WTC11 (cell line): ENCODE measurements around the gene CCDC107. TPM values are rescaled to one million over a fixed set of nuclear protein-coding genes. Genes with fewer than 3 reads are reported as not detected.

Source experiments
- ATF1 ChIP-seq: sonication (generic); formaldehyde crosslinking; IDR thresholded peaks from 2 replicates; pipeline ENCODE4 v1.8.1; 2023; ENCODE audit warnings: mild to moderate bottlenecking, moderate library complexity, missing genetic modification reagents
- ESRRA ChIP-seq: sonication (generic); formaldehyde crosslinking; IDR thresholded peaks from 2 replicates; pipeline ENCODE4 v1.8.1; 2022; ENCODE audit warnings: mild to moderate bottlenecking, missing genetic modification reagents, borderline replicate concordance
- FOXJ3 ChIP-seq: sonication (generic); formaldehyde crosslinking; IDR thresholded peaks from 2 replicates; pipeline ENCODE4 v1.9.0; 2021; ENCODE audit warnings: missing genetic modification reagents, mild to moderate bottlenecking, borderline replicate concordance
- JAZF1 ChIP-seq: fragments of 250-450 bp; sonication (Bioruptor Pico); IDR thresholded peaks from 2 replicates; pipeline ENCODE4 v1.9.0; 2021; ENCODE audit warnings: moderate library complexity, mild to moderate bottlenecking, inconsistent platforms
- MXD4 ChIP-seq: fragments of 250-450 bp; sonication (Bioruptor Pico); IDR thresholded peaks from 2 replicates; pipeline ENCODE4 v1.8.0; 2021; ENCODE audit warnings: mild to moderate bottlenecking, moderate library complexity, borderline replicate concordance
- MYBL2 ChIP-seq: sonication (generic); formaldehyde crosslinking; IDR thresholded peaks from 2 replicates; pipeline ENCODE4 v1.8.1; 2023; ENCODE audit warnings: mild to moderate bottlenecking, moderate library complexity, missing genetic modification reagents
- NFE2L1 ChIP-seq: sonication (generic); formaldehyde crosslinking; IDR thresholded peaks from 2 replicates; pipeline ENCODE4 v1.8.1; 2023; ENCODE audit warnings: missing genetic modification reagents
- RELA ChIP-seq: sonication (generic); formaldehyde crosslinking; IDR thresholded peaks from 2 replicates; pipeline ENCODE4 v1.8.1; 2022; ENCODE audit warnings: missing genetic modification reagents, mild to moderate bottlenecking, borderline replicate concordance
- SOX15 ChIP-seq: fragments of 250-450 bp; sonication (Bioruptor Pico); IDR thresholded peaks from 2 replicates; pipeline ENCODE4 v1.9.0; 2021; ENCODE audit warnings: mild to moderate bottlenecking
- ZNF317 ChIP-seq: sonication (generic); formaldehyde crosslinking; IDR thresholded peaks from 2 replicates; pipeline ENCODE4 v1.8.1; 2023; ENCODE audit warnings: low read depth, mild to moderate bottlenecking, moderate library complexity, missing genetic modification reagents, borderline replicate concordance
- total RNA-seq: library from RNA; stranded (reverse); gene quantifications from 3 replicates; pipeline ENCODE4 v1.2.3, GENCODE V29; 2021
- TF ChIP-seq, protein P1 (sequence below): fragments of 250-450 bp; sonication (Bioruptor Pico); IDR thresholded peaks from 2 replicates; pipeline ENCODE4 v1.9.0; 2021; ENCODE audit warnings: mild to moderate bottlenecking
- TF ChIP-seq, protein P2 (sequence below): fragments of 250-450 bp; sonication (Bioruptor Pico); IDR thresholded peaks from 2 replicates; pipeline ENCODE4 v1.8.0; 2021; ENCODE audit warnings: mild to moderate bottlenecking
- TF ChIP-seq, protein P3 (sequence below): sonication (generic); formaldehyde crosslinking; IDR thresholded peaks from 2 replicates; pipeline ENCODE4 v1.8.1; 2022; ENCODE audit warnings: mild to moderate bottlenecking, missing genetic modification reagents, moderate library complexity, borderline replicate concordance
- TF ChIP-seq, protein P4 (sequence below): sonication (generic); formaldehyde crosslinking; IDR thresholded peaks from 2 replicates; pipeline ENCODE4 v1.8.1; 2023; ENCODE audit warnings: mild to moderate bottlenecking, missing genetic modification reagents, moderate library complexity
- TF ChIP-seq, protein P5 (sequence below): sonication (generic); formaldehyde crosslinking; IDR thresholded peaks from 2 replicates; pipeline ENCODE4 v1.8.0; 2022; ENCODE audit warnings: missing genetic modification reagents
- TF ChIP-seq, protein P6 (sequence below): sonication (generic); formaldehyde crosslinking; IDR thresholded peaks from 2 replicates; pipeline ENCODE4 v1.8.0; 2023; ENCODE audit warnings: missing genetic modification reagents, mild to moderate bottlenecking, borderline replicate concordance
- TF ChIP-seq, protein P7 (sequence below): sonication (generic); formaldehyde crosslinking; IDR thresholded peaks from 2 replicates; pipeline ENCODE4 v1.8.1; 2023; ENCODE audit warnings: mild to moderate bottlenecking, missing genetic modification reagents
- TF ChIP-seq, protein P8 (sequence below): fragments of 250-450 bp; sonication (Bioruptor Pico); conservative IDR thresholded peaks from 2 replicates; pipeline ENCODE4 v1.9.0; 2021; ENCODE audit warnings: mild to moderate bottlenecking
- TF ChIP-seq, protein P9 (sequence below): sonication (generic); formaldehyde crosslinking; IDR thresholded peaks from 2 replicates; pipeline ENCODE4 v1.8.1; 2022; ENCODE audit warnings: mild to moderate bottlenecking, moderate library complexity, missing genetic modification reagents
- TF ChIP-seq, protein P10 (sequence below): sonication (generic); formaldehyde crosslinking; IDR thresholded peaks from 2 replicates; pipeline ENCODE4 v1.8.0; 2022; ENCODE audit warnings: mild to moderate bottlenecking, missing genetic modification reagents

The CCDC107 gene
- total RNA-seq, 1 experiment from 2014 or later = 10.8 TPM

DNA sequence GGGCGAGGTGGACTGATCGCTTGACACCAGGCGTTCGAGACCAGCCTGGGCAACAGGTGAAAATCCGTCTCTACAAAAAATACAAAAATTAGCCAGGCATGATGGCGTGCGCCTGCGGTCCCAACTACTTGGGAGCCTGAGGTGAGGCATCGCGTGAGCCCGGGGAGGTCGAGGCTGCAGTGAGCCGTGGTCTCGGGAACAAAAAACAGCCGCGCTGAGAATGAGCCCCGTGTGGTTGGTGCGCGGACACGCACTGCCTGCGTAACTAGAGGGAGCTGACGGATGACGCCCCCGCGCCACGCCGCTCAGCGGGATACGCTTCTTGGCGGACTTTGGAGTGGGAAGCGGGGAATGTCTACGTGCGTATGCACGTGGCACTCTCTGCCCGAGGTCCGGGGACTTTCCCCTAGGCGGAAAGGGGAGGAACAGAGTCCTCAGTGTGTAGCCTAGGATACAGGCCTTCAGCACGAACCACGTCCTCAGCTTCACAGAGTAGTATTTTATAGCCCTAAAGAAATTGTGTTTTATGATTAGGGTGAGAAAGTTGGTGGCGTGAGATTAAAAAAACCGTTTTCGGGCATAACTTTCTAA, 451 bp upstream of the CCDC107 start, which contains the start of gene RMRP (continued):
- TF ChIP-seq, protein P1, sequence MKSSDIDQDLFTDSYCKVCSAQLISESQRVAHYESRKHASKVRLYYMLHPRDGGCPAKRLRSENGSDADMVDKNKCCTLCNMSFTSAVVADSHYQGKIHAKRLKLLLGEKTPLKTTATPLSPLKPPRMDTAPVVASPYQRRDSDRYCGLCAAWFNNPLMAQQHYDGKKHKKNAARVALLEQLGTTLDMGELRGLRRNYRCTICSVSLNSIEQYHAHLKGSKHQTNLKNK (CRISPR knock-in tag) = 0 out of 2 replicates have a peak, but pooled peaks have one; percentile 41
- TF ChIP-seq SOX15 (CRISPR knock-in tag) (no peak), FOXJ3 (CRISPR knock-in tag) (no peak), MXD4 (CRISPR knock-in tag) (no peak), ATF1 (peak; percentile 94), NFE2L1 (peak; percentile 86; the same call in 1 of the 2 replicates), JAZF1 (CRISPR knock-in tag) (no peak), ESRRA (no peak; the same call in 1 of the 2 replicates), ZNF317 (CRISPR knock-in tag) (0 out of 2 replicates have a peak, but pooled peaks have one; percentile 27), RELA (CRISPR knock-in tag) (no peak), MYBL2 (CRISPR knock-in tag) (peak; percentile 67; the same call in 1 of the 2 replicates)
- TF ChIP-seq, protein P2, sequence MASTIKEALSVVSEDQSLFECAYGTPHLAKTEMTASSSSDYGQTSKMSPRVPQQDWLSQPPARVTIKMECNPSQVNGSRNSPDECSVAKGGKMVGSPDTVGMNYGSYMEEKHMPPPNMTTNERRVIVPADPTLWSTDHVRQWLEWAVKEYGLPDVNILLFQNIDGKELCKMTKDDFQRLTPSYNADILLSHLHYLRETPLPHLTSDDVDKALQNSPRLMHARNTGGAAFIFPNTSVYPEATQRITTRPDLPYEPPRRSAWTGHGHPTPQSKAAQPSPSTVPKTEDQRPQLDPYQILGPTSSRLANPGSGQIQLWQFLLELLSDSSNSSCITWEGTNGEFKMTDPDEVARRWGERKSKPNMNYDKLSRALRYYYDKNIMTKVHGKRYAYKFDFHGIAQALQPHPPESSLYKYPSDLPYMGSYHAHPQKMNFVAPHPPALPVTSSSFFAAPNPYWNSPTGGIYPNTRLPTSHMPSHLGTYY (CRISPR knock-in tag) = peak; percentile 82; the same call in 1 of the 2 replicates
- TF ChIP-seq, protein P3, sequence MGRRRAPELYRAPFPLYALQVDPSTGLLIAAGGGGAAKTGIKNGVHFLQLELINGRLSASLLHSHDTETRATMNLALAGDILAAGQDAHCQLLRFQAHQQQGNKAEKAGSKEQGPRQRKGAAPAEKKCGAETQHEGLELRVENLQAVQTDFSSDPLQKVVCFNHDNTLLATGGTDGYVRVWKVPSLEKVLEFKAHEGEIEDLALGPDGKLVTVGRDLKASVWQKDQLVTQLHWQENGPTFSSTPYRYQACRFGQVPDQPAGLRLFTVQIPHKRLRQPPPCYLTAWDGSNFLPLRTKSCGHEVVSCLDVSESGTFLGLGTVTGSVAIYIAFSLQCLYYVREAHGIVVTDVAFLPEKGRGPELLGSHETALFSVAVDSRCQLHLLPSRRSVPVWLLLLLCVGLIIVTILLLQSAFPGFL (CRISPR knock-in tag) = peak; percentile 83; the same call in 1 of the 2 replicates
- TF ChIP-seq, protein P4, sequence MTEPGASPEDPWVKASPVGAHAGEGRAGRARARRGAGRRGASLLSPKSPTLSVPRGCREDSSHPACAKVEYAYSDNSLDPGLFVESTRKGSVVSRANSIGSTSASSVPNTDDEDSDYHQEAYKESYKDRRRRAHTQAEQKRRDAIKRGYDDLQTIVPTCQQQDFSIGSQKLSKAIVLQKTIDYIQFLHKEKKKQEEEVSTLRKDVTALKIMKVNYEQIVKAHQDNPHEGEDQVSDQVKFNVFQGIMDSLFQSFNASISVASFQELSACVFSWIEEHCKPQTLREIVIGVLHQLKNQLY (CRISPR knock-in tag) = 0 out of 2 replicates have a peak, but pooled peaks have one; percentile 92
- TF ChIP-seq, protein P5, sequence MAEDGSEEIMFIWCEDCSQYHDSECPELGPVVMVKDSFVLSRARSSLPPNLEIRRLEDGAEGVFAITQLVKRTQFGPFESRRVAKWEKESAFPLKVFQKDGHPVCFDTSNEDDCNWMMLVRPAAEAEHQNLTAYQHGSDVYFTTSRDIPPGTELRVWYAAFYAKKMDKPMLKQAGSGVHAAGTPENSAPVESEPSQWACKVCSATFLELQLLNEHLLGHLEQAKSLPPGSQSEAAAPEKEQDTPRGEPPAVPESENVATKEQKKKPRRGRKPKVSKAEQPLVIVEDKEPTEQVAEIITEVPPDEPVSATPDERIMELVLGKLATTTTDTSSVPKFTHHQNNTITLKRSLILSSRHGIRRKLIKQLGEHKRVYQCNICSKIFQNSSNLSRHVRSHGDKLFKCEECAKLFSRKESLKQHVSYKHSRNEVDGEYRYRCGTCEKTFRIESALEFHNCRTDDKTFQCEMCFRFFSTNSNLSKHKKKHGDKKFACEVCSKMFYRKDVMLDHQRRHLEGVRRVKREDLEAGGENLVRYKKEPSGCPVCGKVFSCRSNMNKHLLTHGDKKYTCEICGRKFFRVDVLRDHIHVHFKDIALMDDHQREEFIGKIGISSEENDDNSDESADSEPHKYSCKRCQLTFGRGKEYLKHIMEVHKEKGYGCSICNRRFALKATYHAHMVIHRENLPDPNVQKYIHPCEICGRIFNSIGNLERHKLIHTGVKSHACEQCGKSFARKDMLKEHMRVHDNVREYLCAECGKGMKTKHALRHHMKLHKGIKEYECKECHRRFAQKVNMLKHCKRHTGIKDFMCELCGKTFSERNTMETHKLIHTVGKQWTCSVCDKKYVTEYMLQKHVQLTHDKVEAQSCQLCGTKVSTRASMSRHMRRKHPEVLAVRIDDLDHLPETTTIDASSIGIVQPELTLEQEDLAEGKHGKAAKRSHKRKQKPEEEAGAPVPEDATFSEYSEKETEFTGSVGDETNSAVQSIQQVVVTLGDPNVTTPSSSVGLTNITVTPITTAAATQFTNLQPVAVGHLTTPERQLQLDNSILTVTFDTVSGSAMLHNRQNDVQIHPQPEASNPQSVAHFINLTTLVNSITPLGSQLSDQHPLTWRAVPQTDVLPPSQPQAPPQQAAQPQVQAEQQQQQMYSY (CRISPR knock-in tag) = no peak
- TF ChIP-seq, protein P6, sequence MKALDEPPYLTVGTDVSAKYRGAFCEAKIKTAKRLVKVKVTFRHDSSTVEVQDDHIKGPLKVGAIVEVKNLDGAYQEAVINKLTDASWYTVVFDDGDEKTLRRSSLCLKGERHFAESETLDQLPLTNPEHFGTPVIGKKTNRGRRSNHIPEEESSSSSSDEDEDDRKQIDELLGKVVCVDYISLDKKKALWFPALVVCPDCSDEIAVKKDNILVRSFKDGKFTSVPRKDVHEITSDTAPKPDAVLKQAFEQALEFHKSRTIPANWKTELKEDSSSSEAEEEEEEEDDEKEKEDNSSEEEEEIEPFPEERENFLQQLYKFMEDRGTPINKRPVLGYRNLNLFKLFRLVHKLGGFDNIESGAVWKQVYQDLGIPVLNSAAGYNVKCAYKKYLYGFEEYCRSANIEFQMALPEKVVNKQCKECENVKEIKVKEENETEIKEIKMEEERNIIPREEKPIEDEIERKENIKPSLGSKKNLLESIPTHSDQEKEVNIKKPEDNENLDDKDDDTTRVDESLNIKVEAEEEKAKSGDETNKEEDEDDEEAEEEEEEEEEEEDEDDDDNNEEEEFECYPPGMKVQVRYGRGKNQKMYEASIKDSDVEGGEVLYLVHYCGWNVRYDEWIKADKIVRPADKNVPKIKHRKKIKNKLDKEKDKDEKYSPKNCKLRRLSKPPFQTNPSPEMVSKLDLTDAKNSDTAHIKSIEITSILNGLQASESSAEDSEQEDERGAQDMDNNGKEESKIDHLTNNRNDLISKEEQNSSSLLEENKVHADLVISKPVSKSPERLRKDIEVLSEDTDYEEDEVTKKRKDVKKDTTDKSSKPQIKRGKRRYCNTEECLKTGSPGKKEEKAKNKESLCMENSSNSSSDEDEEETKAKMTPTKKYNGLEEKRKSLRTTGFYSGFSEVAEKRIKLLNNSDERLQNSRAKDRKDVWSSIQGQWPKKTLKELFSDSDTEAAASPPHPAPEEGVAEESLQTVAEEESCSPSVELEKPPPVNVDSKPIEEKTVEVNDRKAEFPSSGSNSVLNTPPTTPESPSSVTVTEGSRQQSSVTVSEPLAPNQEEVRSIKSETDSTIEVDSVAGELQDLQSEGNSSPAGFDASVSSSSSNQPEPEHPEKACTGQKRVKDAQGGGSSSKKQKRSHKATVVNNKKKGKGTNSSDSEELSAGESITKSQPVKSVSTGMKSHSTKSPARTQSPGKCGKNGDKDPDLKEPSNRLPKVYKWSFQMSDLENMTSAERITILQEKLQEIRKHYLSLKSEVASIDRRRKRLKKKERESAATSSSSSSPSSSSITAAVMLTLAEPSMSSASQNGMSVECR = peak; percentile 95
- TF ChIP-seq, protein P7, sequence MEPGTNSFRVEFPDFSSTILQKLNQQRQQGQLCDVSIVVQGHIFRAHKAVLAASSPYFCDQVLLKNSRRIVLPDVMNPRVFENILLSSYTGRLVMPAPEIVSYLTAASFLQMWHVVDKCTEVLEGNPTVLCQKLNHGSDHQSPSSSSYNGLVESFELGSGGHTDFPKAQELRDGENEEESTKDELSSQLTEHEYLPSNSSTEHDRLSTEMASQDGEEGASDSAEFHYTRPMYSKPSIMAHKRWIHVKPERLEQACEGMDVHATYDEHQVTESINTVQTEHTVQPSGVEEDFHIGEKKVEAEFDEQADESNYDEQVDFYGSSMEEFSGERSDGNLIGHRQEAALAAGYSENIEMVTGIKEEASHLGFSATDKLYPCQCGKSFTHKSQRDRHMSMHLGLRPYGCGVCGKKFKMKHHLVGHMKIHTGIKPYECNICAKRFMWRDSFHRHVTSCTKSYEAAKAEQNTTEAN = no peak
- TF ChIP-seq, protein P8, sequence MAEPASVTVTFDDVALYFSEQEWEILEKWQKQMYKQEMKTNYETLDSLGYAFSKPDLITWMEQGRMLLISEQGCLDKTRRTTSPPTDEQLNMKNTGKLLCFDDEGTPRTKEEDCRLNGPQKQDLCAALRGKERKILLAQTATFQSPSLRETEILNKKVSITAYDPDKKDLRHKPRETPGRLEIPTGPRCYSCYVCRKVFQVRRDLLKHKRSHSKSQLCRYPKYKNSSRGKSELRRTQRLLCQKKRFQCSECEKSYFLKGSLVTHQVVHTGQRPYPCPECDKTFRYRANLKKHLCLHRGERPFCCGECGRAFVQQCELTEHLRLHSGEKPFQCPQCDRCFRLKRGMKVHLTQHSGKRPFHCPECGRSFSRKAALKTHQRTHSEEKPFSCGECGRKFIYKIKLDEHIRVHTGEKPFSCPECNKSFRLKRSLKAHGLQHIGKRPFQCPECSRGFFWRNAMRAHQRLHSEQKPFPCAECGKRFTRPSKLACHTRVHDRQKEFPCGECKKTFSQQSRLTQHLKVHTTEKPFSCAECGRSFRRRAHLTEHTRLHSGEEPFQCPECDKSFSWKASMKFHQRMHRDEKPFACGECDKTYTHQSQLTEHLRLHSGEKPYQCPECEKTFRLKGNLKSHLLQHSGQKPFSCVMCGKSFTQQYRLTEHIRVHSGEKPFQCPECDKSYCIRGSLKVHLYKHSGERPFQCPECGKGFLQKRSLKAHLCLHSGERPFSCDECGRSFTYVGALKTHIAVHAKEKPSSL (CRISPR knock-in tag) = no peak
- TF ChIP-seq, protein P9, sequence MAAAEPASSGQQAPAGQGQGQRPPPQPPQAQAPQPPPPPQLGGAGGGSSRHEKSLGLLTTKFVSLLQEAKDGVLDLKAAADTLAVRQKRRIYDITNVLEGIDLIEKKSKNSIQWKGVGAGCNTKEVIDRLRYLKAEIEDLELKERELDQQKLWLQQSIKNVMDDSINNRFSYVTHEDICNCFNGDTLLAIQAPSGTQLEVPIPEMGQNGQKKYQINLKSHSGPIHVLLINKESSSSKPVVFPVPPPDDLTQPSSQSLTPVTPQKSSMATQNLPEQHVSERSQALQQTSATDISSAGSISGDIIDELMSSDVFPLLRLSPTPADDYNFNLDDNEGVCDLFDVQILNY (CRISPR knock-in tag) = peak; percentile 92
- TF ChIP-seq, protein P10, sequence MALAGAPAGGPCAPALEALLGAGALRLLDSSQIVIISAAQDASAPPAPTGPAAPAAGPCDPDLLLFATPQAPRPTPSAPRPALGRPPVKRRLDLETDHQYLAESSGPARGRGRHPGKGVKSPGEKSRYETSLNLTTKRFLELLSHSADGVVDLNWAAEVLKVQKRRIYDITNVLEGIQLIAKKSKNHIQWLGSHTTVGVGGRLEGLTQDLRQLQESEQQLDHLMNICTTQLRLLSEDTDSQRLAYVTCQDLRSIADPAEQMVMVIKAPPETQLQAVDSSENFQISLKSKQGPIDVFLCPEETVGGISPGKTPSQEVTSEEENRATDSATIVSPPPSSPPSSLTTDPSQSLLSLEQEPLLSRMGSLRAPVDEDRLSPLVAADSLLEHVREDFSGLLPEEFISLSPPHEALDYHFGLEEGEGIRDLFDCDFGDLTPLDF (CRISPR knock-in tag) = peak; percentile 93
